ENCODE data around the gene LAMTOR5. TPM values are rescaled to one million over a fixed set of nuclear protein-coding genes. Genes with fewer than 3 reads are reported as not detected.

Gene LAMTOR5
- 102 and 111 TPM in 2 replicates for polyA plus RNA-seq
- 24.1 and 24.5 TPM in 2 replicates for polyA minus RNA-seq

DNA sequence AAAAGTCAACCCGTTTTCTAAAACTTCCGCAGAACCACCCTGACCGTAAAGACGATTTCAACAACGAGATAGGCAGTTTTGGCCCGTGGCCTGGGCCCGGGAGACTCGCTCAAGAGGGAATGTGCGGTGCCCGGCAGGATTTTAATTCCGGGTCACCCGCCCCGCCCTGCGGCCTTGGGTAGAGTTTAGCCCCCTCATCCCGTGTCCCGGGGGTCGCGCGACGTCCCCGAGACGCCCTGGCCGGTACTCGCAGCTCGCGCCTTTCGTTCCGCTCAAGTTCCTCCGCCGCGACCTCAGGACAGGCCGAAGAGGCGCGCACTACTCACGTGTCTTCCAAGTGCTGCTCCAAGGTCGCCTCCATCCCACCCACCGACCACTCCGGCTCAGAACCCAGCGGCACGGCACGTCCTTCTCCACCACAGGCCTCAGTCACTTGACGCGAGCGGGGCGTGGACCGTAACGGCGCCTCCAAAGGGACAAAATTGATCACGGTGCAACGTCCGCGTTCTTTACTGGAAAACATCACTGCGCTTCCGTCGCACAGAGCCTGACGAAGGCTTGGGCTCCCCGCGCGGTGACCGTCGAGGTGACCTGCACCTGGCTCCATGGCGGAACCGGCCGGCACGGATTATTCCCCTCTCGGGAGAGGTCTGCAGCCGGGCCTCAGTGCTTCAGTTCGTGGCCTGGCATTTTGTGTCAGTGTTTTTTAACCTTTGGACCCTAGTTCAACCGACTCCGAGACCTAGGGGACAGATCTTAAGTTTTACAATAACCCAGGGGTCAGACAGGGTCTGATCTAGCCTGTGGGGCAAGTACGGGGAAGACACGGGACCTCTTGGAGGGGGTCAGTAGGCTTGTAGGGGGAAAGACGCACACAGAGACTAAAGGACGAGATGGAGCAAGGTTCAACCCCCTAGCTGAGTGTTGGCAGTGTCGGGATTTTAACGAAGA, at the start of gene LAMTOR5:
Gene LAMTOR5, minus strand, starts transcription at position 435 of the 951 bp plus-strand sequence. Its CDS starts 74 bp downstream, at position 361.
- Histone ChIP-seq H3K27ac (ENCODE audit: low read length) (peak within 1 kb of the TSS; percentile 57), H3K36me3 (ENCODE audit: insufficient read depth, low read length) (no peaks in the 10 kb centered on the region), H3K27me3 (ENCODE audit: insufficient read depth, low read depth, low read length) (no peaks in the 10 kb centered on the region), H3K9ac (ENCODE audit: low read length) (peak within 1 kb of the TSS; percentile 82), H3K79me2 (replicated peaks; ENCODE audit: insufficient read depth, low read length) (peaks cover 13% of the 10 kb centered on the region), H3F3A (ENCODE audit: insufficient read depth, low read length, poor library complexity, severe bottlenecking) (no peaks in the 10 kb centered on the region), H4K20me1 (ENCODE audit: insufficient read depth) (no peaks in the 10 kb centered on the region), H3K9me3 (ENCODE audit: low read length) (no peaks in the 10 kb centered on the region), H3K9me2 (ENCODE audit: insufficient read depth, low read length) (no peaks in the 10 kb centered on the region), H3K4me3 (ENCODE audit: low read length) (peak within 1 kb of the TSS; percentile 97), H3K4me2 (ENCODE audit: low read length) (peak within 1 kb of the TSS; percentile 60), H2AFZ (ENCODE audit: low read depth, low read length) (peak within 1 kb of the TSS; percentile 99)
- TF ChIP-seq CTCF (IDR thresholded peaks at IDR 0.05; ENCODE audit: poor library complexity, severe bottlenecking) (no peak), MXI1 (conservative IDR thresholded peaks at IDR 0.05; ENCODE audit: poor library complexity, severe bottlenecking) (peak; percentile 91), SMC3 (conservative IDR thresholded peaks at IDR 0.05; ENCODE audit: poor library complexity) (peak; percentile 48), POLR2AphosphoS5 (IDR thresholded peaks at IDR 0.05) (peak; percentile 91), RAD21 (conservative IDR thresholded peaks at IDR 0.05) (no peak), EZH2 (IDR thresholded peaks at IDR 0.05; ENCODE audit: borderline replicate concordance, insufficient read depth, low read length, poor library complexity, severe bottlenecking) (no peak), REST (IDR thresholded peaks at IDR 0.05; ENCODE audit: borderline replicate concordance) (peak; percentile 59), TAF1 (IDR thresholded peaks at IDR 0.05; ENCODE audit: low read depth) (peak; percentile 74), EP300 (conservative IDR thresholded peaks at IDR 0.05; ENCODE audit: poor library complexity, severe bottlenecking) (peak; percentile 65)

DNA sequence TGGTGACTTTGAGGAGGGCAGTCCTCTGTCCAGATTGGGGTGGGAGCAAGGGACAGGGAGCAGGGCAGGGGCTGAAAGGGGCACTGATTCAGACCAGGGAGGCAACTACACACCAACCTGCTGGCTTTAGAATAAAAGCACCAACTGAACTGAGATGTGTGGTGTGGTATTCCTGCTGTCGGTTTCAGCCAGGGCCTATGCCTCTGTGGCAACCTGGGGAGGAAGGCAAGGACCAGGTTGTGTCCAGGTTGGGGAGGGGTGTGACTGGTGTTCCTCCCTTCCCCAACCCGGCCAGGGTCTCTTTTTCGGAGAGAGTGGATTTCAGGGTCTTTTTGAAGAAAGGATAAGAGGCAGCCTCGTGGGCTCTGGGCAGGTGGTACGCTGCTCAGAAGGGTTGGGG, 49.7 kb upstream of the LAMTOR5 start:
- H3F3A ChIP-seq (ENCODE audit: insufficient read depth, low read length, poor library complexity, severe bottlenecking), result no peaks in the 10 kb centered on the region
- H3K9me3 ChIP-seq (ENCODE audit: low read length), result no peaks in the 10 kb centered on the region
- no peaks in the 10 kb centered on the region for H4K20me1 ChIP-seq (ENCODE audit: insufficient read depth)
- no peak overlapping the region for H3K4me3 ChIP-seq (ENCODE audit: low read length)
- TF ChIP-seq RAD21 (conservative IDR thresholded peaks at IDR 0.05) (no peak), REST (IDR thresholded peaks at IDR 0.05; ENCODE audit: borderline replicate concordance) (no peak), MXI1 (conservative IDR thresholded peaks at IDR 0.05; ENCODE audit: poor library complexity, severe bottlenecking) (no peak), EZH2 (IDR thresholded peaks at IDR 0.05; ENCODE audit: borderline replicate concordance, insufficient read depth, low read length, poor library complexity, severe bottlenecking) (no peak), TAF1 (IDR thresholded peaks at IDR 0.05; ENCODE audit: low read depth) (no peak), SMC3 (conservative IDR thresholded peaks at IDR 0.05; ENCODE audit: poor library complexity) (no peak), POLR2AphosphoS5 (IDR thresholded peaks at IDR 0.05) (no peak), CTCF (IDR thresholded peaks at IDR 0.05; ENCODE audit: poor library complexity, severe bottlenecking) (no peak), EP300 (conservative IDR thresholded peaks at IDR 0.05; ENCODE audit: poor library complexity, severe bottlenecking) (no peak)
- no peak overlapping the region for H2AFZ ChIP-seq (ENCODE audit: low read depth, low read length)
- H3K9ac ChIP-seq (ENCODE audit: low read length), result no peak overlapping the region
- no peaks in the 10 kb centered on the region for H3K79me2 ChIP-seq (replicated peaks; ENCODE audit: insufficient read depth, low read length)
- no peak overlapping the region for H3K4me2 ChIP-seq (ENCODE audit: low read length)
- H3K27ac ChIP-seq (ENCODE audit: low read length), result no peak overlapping the region
- H3K27me3 ChIP-seq (ENCODE audit: insufficient read depth, low read depth, low read length), result no peaks in the 10 kb centered on the region
- no peaks in the 10 kb centered on the region for H3K36me3 ChIP-seq (ENCODE audit: insufficient read depth, low read length)
- H3K9me2 ChIP-seq (ENCODE audit: insufficient read depth, low read length), result no peaks in the 10 kb centered on the region
